Epithelial cell of proximal tubule (primary cell): ENCODE measurements around the gene PIEZO2. TPM values are rescaled to one million over a fixed set of nuclear protein-coding genes. Genes with fewer than 3 reads are reported as not detected.

Experiments used
- DNase-seq: peaks from one replicate; pipeline ENCODE4 v3.0.0-alpha.2; 2011; ENCODE audit warnings: low read depth
- H3K4me3 ChIP-seq: 2 replicates; pipeline ENCODE4 v1.5.1; 2011; ENCODE audit warnings: low read depth, mild to moderate bottlenecking, low read length
- CTCF ChIP-seq: conservative IDR thresholded peaks from 2 replicates; pipeline ENCODE4 v1.5.1; 2012; ENCODE audit warnings: low read depth, mild to moderate bottlenecking, low read length
- total RNA-seq: library from RNA; depleted of rRNA; stranded (reverse); fragments of >200 nt; gene quantifications from 2 replicates; pipeline ENCODE4 v1.2.3, GENCODE V29; 2015

PIEZO2 gene
- total RNA-seq, 1 donor from 2014 or later, result 7.5 TPM

DNA sequence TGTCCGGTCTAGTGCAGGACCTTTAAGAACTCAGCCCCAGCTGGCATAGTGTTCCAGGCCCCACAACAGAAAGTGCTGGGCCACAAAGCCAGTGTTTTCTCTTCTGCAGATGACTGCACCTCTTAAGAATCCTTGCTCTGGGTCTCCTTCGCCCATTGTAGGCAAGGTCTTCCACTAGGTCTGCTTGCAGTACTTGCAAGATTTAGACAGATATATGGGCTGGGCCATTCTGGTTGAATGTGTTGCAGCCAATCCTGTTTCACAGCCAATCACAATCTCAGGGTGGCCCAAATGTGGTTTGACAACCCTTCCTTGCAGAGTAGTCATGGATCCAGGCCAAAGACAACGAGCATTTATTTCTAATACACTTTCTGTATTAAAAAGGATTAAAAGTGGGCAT, 13.1 kb upstream of the PIEZO2 start:
- no peak for TF ChIP-seq CTCF
- no peak for DNase-seq
- no peak overlapping the region for H3K4me3 ChIP-seq

DNA sequence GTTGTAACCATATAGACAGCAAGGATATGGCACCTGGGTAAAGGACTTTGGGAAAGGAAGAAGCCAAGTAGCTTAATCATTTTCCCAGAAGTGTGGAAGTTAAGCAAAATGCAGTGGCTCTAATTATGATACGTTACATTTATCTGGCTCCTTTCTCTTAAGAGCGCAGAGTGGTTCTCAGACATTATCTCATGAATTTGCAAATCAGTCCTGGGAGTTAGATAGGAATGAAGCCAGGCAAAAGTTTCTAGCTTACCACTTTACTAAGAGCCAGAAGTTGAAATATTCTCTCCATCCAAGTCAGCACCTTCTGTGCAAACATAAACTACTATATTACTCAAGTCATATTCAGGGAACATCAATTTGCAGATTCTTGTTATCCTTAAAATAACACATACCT, 10.9 kb upstream of the PIEZO2 start:
- H3K4me3 ChIP-seq, result no peak overlapping the region
- no peak for TF ChIP-seq CTCF
- no peak for DNase-seq

DNA sequence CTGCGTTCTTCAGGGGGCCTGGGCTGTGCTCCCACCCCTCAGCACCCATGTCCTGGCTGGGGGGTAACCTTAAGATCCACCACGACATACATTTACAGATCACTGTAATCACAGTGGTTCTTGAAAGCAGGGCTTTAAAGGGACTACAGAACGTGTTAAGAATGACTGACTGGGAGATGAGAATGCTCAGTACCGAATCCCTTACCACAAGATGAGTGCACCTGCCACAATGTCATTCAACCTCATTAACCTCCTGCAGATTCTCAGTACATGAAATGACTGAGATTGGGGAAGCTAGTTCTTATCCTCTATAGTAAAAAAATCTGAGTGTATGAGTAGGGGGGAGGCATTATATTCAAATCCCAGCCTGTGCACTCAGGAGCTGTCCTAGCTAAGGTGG, 10.5 kb upstream of the PIEZO2 start:
- DNase-seq, result no peak
- no peak for TF ChIP-seq CTCF
- H3K4me3 ChIP-seq, result no peak overlapping the region

DNA sequence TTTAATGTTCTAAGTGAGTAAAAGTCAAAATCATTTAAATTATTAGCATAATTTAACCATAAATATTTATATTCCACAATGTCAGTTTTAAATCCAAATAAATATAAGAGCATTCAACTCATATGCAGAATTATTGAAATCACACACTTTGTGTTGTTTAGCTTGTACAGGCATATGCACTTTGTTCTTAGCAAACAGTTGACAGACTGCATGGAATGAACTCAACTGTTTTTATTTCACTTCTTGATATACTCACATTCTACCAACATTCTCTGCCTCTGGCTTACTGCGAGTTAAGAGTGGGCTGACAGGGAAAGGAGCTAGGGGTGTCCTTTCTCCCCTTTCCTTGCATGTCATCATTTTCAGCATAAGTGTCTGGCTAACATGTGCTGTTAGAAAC, 7.6 kb upstream of the PIEZO2 start:
- TF ChIP-seq CTCF, result no peak
- no peak for DNase-seq
- H3K4me3 ChIP-seq, result no peak overlapping the region

DNA sequence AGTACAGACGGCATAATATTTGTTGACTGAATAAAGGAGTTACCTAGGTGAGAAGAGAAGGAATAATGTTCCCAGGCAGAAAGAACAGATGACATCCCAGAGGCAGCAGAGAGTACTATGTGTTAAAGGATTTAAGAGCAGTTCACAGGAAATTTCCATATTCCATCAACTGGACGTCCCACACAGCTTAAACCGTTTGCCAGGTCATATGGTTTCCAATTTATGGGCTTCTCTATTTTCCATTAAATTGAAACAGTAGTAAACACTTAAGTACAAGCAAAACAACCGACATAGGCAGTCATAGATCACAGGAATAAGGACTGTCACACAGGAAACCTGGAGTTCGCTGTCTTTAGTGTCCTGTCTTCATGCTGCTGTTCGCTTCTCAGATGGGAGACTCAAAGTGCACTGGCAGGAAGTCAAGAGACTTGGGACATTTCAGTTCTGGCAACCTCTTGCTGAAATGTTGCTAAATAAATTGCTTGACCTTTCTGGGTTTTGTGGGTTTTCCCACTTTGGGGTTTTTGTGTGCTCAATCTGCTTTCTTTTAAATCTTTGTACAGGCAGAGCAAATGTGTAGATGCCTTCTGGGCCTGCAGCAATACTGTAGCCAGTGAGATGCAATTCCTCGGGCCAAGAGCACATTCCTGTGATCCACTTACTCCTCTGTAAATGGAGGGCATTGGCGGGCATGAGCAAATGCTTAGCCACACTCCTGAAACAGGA, 5.8 kb upstream of the PIEZO2 start:
- no peak for TF ChIP-seq CTCF
- no peak for DNase-seq
- no peak overlapping the region for H3K4me3 ChIP-seq

- DNase-seq, result peak; percentile 12
- no peak overlapping the region for H3K4me3 ChIP-seq
- peak; percentile 56 for TF ChIP-seq CTCF
Observed at GRCh38 chr18:11154368-11154989, 5.1 kb upstream of the PIEZO2 start.

DNA sequence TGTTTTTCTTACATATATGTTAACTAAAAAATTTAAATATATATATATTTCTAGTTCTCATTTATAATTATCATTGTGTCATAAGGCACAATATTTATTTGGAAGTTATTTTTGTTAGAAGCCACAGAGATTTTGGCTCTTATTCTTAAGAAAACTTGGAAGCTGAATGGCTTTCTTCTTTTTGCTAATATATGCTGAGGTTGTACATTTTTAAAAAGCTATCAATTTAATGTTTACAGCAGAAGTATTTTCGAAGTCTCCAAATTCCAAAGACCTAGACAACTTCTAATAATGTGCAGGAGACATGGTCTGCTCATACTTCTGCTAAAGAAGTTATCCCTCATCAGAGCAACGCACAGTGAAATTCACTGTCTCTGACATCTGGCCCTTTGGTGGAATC, 3.7 kb upstream of the PIEZO2 start:
- TF ChIP-seq CTCF, result no peak
- no peak for DNase-seq
- H3K4me3 ChIP-seq, result no peak overlapping the region
